Adrenal gland (tissue), 12 donors: ENCODE results near the gene TNS3. TPM values are rescaled to one million over a fixed set of nuclear protein-coding genes. Genes with fewer than 3 reads are reported as not detected.

Experiments used
- DNase-seq, 7 donors: peaks; one replicate each; pipeline ENCODE4 v3.0.0-alpha.2; 2019 to 2020
- H3K27ac ChIP-seq, 5 donors: fragments of 200-600 bp; sonication (generic) in 4 of 5; 1 replicate in 3 of 5; 2 replicates in 2 of 5; pipeline versions ENCODE4 v1.5.1 to v1.8.0; 2016 to 2020; ENCODE audit warnings: mild to moderate bottlenecking in 1 of 5
- H3K27me3 ChIP-seq: fragments of 200-600 bp; 2 replicates; pipeline ENCODE4 v1.8.0; 2021
- H3K36me3 ChIP-seq, 2 donors: fragments of 200-600 bp; replicated peaks in 1 of 2; 1 replicate in 1 of 2; 2 replicates in 1 of 2; pipeline versions ENCODE4 v1.5.1 to v1.8.0; 2018 to 2022
- H3K4me1 ChIP-seq, 2 donors: fragments of 200-600 bp; replicated peaks in 1 of 2; 1 replicate in 1 of 2; 2 replicates in 1 of 2; pipeline versions ENCODE4 v1.5.1 to v1.8.0; 2018 to 2021
- H3K4me3 ChIP-seq, 4 donors: fragments of 200-600 bp; sonication (generic) in 3 of 4; one replicate each; pipeline ENCODE4 v1.5.1; 2016 to 2018
- H3K9me3 ChIP-seq, 3 donors: fragments of 200-600 bp; sonication (generic) in 1 of 3; replicated peaks in 1 of 3; 1 replicate in 2 of 3; 2 replicates in 1 of 3; pipeline versions ENCODE4 v1.5.1 to v1.8.0; 2016 to 2021
- POLR2A ChIP-seq, 2 donors: fragments of 450-650 bp; IDR thresholded peaks; one replicate each; pipeline ENCODE4 v1.6.1; 2017; ENCODE audit warnings: antibody characterized with exemption in 2 of 2, mild to moderate bottlenecking in 2 of 2, moderate library complexity in 1 of 2
- WGBS, 4 donors: extraction: QIAGEN DNeasy Blood & Tissue Kit in 2 of 4; methylation state at CpG; one replicate each; pipeline versions ENCODE4 v1.1.5 to v1.1.7; 2013 to 2017; 5-methylcytosine and 5-hydroxymethylcytosine counted together
- intact Hi-C, 2 donors: fragments of 100-400 bp; cut with DNase I; formaldehyde crosslinking; loops; one replicate each; pipeline versions ENCODE4 v1.14.1 to v1.15.0; 2022 to 2023
- polyA plus RNA-seq, 3 donors: library from polyadenylated mRNA; stranded (reverse); fragments of 200-250 nt in 2 of 3; fragments of 350-450 nt in 1 of 3; fragmentation: Illumina TruSeq in 1 of 3; extraction: RNeasy Lipid Tissue Mini Kit (QIAGEN cat#74804) in 1 of 3; gene quantifications; one replicate each; pipeline ENCODE4 v1.2.3, GENCODE V29; 2013 to 2014
- total RNA-seq, 9 donors: library from RNA; depleted of rRNA in 4 of 9; stranded (reverse); fragments of >200 nt in 4 of 9; fragments of 120-200 nt in 1 of 9; fragmentation: NEBNext Ultra II Directional in 1 of 9; extraction: Animal tissue kit (Norgen Biotek cat#: 25700) in 1 of 9; gene quantifications; one replicate each; pipeline versions ENCODE4 v1.1.0 to v1.2.4, GENCODE V29; 2013 to 2023
- TF ChIP-seq, protein P1 (sequence below), 6 experiments: fragments of 450-650 bp in 4 of 6; fragments of 200-600 bp in 2 of 6; sonication (generic) in 1 of 6; IDR thresholded peaks; 1 replicate in 5 of 6; 2 replicates in 1 of 6; pipeline versions ENCODE4 v1.5.1 to v1.8.0; 2016 to 2021; ENCODE audit warnings: antibody characterized with exemption in 6 of 6, mild to moderate bottlenecking in 2 of 6, moderate library complexity in 1 of 6
- donor health status: healthy with polysubstance abuse.
- donor health status: Bipolar disorder and iron deficiency.
- donor health status: DM: yes; HTN: yes; CAD: no.
- donor health status: DM: no; HTN: no; CAD: no.
- donor health status: DM: no; HTN: no; CAD: no.
- donor health status: DM: yes; HTN: yes; CAD: no.

Gene TNS3
- total and polyA plus RNA-seq, 12 donors, result 21.0 to 188 (median 99.8) TPM

DNA sequence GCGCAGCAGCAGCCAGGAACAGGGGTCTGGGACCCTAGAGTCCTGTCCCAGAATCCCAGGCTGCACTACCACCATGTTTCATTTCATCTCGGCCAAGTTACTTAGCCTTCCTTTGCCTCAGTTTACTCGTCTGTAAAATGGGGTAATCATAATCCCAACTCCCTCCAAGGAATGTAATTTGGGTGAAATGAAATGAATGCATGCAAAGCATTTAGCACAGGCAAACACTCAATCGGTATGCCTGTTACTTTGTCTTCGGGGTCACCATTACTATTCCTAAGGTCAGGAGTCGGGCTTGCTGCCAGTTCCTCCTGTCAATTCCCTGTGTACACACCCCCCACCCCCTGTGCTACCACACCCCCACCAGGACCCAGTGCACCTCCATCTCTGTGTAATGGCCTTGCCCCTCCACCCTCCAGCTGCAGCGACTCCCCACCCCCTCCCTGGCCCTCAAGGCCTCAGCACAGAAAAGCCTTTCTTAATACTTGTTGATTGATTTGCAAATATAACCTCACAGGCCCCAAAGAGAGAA lies 1.7 kb downstream of the TNS3 start:
- TF ChIP-seq POLR2A (IDR thresholded peaks at IDR 0.05), result no peak
- TF ChIP-seq, protein P1, sequence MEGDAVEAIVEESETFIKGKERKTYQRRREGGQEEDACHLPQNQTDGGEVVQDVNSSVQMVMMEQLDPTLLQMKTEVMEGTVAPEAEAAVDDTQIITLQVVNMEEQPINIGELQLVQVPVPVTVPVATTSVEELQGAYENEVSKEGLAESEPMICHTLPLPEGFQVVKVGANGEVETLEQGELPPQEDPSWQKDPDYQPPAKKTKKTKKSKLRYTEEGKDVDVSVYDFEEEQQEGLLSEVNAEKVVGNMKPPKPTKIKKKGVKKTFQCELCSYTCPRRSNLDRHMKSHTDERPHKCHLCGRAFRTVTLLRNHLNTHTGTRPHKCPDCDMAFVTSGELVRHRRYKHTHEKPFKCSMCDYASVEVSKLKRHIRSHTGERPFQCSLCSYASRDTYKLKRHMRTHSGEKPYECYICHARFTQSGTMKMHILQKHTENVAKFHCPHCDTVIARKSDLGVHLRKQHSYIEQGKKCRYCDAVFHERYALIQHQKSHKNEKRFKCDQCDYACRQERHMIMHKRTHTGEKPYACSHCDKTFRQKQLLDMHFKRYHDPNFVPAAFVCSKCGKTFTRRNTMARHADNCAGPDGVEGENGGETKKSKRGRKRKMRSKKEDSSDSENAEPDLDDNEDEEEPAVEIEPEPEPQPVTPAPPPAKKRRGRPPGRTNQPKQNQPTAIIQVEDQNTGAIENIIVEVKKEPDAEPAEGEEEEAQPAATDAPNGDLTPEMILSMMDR (IDR thresholded peaks at IDR 0.05), result no peak
- Histone ChIP-seq H3K36me3 (no peaks in the 10 kb centered on the region), H3K27ac (peak overlapping the region in 4 of 5 donors; percentile 78 to 91 (median 80)), H3K4me1 (peaks cover 48 to 72% of the 10 kb centered on the region in 2 donors), H3K9me3 (no peaks in the 10 kb centered on the region), H3K4me3 (peak overlapping the region in 2 of 4 donors; percentile 86 to 91), H3K27me3 (no peaks in the 10 kb centered on the region)
- intact Hi-C loops, result loop anchor here in 1 of 2 donors (10.0 kb wide), 2 partner anchors 235 to 315 kb away; no protein-coding TSS in a partner anchor
- DNase-seq, result peak in 6 of 7 donors; percentile 37 to 78 (median 58)
- 25 to 38% (median 33%) methylated on average over 7 of the region's 7 CpGs for WGBS, 4 donors

- no peak for DNase-seq
- no peaks in the 10 kb centered on the region for H3K9me3 ChIP-seq
- no peak overlapping the region for H3K4me3 ChIP-seq
- no peak for TF ChIP-seq POLR2A (IDR thresholded peaks at IDR 0.05)
- TF ChIP-seq, protein P1 (IDR thresholded peaks at IDR 0.05), result no peak
- 81 to 94% (median 86%) methylated on average over 1 to 3 of the region's 3 CpGs for WGBS, 4 donors
- peak overlapping the region; percentile 50 to 91 (median 79) for H3K27ac ChIP-seq
- intact Hi-C loops, result loop anchor here (10.0 kb wide), 3 partner anchors 105 to 145 kb away; no protein-coding TSS in a partner anchor
- H3K36me3 ChIP-seq, result no peaks in the 10 kb centered on the region
- peaks cover 48 to 79% of the 10 kb centered on the region in 2 donors for H3K4me1 ChIP-seq
- H3K27me3 ChIP-seq, result no peaks in the 10 kb centered on the region
Observed at GRCh38 chr7:47579458-47579857, 2.5 kb downstream of the TNS3 start.

- TF ChIP-seq POLR2A (IDR thresholded peaks at IDR 0.05), result no peak
- Histone ChIP-seq H3K36me3 (no peaks in the 10 kb centered on the region), H3K27ac (peak overlapping the region; percentile 50 to 91 (median 79)), H3K4me1 (peaks cover 54 to 83% of the 10 kb centered on the region in 2 donors), H3K4me3 (no peak overlapping the region), H3K27me3 (no peaks in the 10 kb centered on the region), H3K9me3 (no peaks in the 10 kb centered on the region)
- peak in 4 of 7 donors; percentile 41 to 75 (median 58) for DNase-seq
- intact Hi-C loops, result loop anchor here (10.0 kb wide), 3 partner anchors 104 to 144 kb away; no protein-coding TSS in a partner anchor
- WGBS, 4 donors, result 53 to 64% (median 58%) methylated on average over 17 to 18 of the region's 18 CpGs
Observed at GRCh38 chr7:47578579-47579270, 3.2 kb downstream of the TNS3 start.

GRCh38 chr7:47577321-47577919 lies 4.5 kb downstream of the TNS3 start:
- DNase-seq, result peak in 5 of 7 donors; percentile 34 to 63 (median 43)
- intact Hi-C loops, result loop anchor here (10.0 kb wide), 3 partner anchors 103 to 143 kb away; no protein-coding TSS in a partner anchor
- no peak for TF ChIP-seq POLR2A (IDR thresholded peaks at IDR 0.05)
- TF ChIP-seq, protein P1 (IDR thresholded peaks at IDR 0.05), result no peak
- WGBS, 4 donors, result 51 to 65% (median 60%) methylated on average over 13 to 14 of the region's 14 CpGs
- Histone ChIP-seq H3K27me3 (no peaks in the 10 kb centered on the region), H3K9me3 (no peaks in the 10 kb centered on the region), H3K27ac (peak overlapping the region; percentile 34 to 91 (median 81)), H3K36me3 (no peaks in the 10 kb centered on the region), H3K4me1 (peaks cover 58 to 83% of the 10 kb centered on the region in 2 donors), H3K4me3 (peak overlapping the region in 1 of 4 donors; percentile 2)
